Karpas-422 (cell line): Measurements from ENCODE around the gene PHF12. TPM values are rescaled to one million over a fixed set of nuclear protein-coding genes. Genes with fewer than 3 reads are reported as not detected.
"Not testable (repeated sequence)": the region's sequence is repeated elsewhere in the genome, so short reads cannot be mapped to it uniquely, and the experiment has no call there.

ENCODE experiments used
- DNase-seq: peaks from one replicate; pipeline ENCODE4 v3.0.0-alpha.2; 2015
- H2AFZ ChIP-seq: fragments of 200-600 bp; sonication (generic); 2 replicates; pipeline ENCODE4 v1.6.1; 2014; ENCODE audit warnings: antibody characterized with exemption, low read length, mixed read lengths
- H3K27ac ChIP-seq: fragments of 200-600 bp; sonication (generic); 2 replicates; pipeline ENCODE4 v1.5.1; 2014; ENCODE audit warnings: mild to moderate bottlenecking, low read length, moderate library complexity
- H3K27me3 ChIP-seq: fragments of 200-600 bp; sonication (generic); 2 replicates; pipeline ENCODE4 v1.6.1; 2014; ENCODE audit warnings: low read length, mixed read lengths
- H3K36me3 ChIP-seq: fragments of 200-600 bp; sonication (generic); 2 replicates; pipeline ENCODE4 v1.6.1; 2014; ENCODE audit warnings: low read length, mixed read lengths; ENCODE audit not compliant: insufficient read depth
- H3K4me1 ChIP-seq: fragments of 200-600 bp; sonication (generic); 2 replicates; pipeline ENCODE4 v1.6.1; 2014; ENCODE audit warnings: mild to moderate bottlenecking, low read length, mixed read lengths
- H3K4me2 ChIP-seq: fragments of 200-600 bp; sonication (generic); 2 replicates; pipeline ENCODE4 v1.6.1; 2014; ENCODE audit warnings: low read length, low read depth, mild to moderate bottlenecking; ENCODE audit not compliant: poor library complexity, severe bottlenecking
- H3K4me3 ChIP-seq: fragments of 200-600 bp; sonication (generic); 2 replicates; pipeline ENCODE4 v1.5.1; 2014; ENCODE audit warnings: mild to moderate bottlenecking, antibody characterized with exemption, low read length, mixed read lengths
- H3K79me2 ChIP-seq: fragments of 200-600 bp; sonication (generic); 2 replicates; pipeline ENCODE4 v1.6.1; 2014; ENCODE audit warnings: mild to moderate bottlenecking, low read length, mixed read lengths
- H3K9ac ChIP-seq: fragments of 200-600 bp; sonication (generic); 2 replicates; pipeline ENCODE4 v1.6.0; 2014; ENCODE audit warnings: low read length
- H3K9me2 ChIP-seq: fragments of 200-600 bp; sonication (generic), shearing (Covaris generic); replicated peaks from 2 replicates; pipeline ENCODE4 v1.6.0; 2014; ENCODE audit warnings: mild to moderate bottlenecking, low read length, moderate library complexity; ENCODE audit not compliant: insufficient read depth
- H3K9me3 ChIP-seq: fragments of 300-700, 200-600 bp; sonication (generic); 2 replicates; pipeline ENCODE4 v1.6.1; 2014; ENCODE audit warnings: low read length, mixed read lengths
- H4K20me1 ChIP-seq: fragments of 200-600 bp; sonication (generic); 2 replicates; pipeline ENCODE4 v1.6.1; 2014; ENCODE audit warnings: mild to moderate bottlenecking, antibody characterized with exemption, low read length, low read depth; ENCODE audit not compliant: insufficient read depth
- total RNA-seq: library from RNA; depleted of rRNA; stranded (reverse); fragments of >200 nt; shearing (Covaris generic); gene quantifications from 2 replicates; pipeline ENCODE4 v1.2.3, GENCODE V29; 2014; ENCODE audit warnings: low replicate concordance

Gene PHF12
- total RNA-seq, 1 experiment from 2014 or later, result 38.3 TPM

- Histone ChIP-seq H3K4me3 (no peak overlapping the region), H3K36me3 (0 out of 2 replicates have a peak, but pooled peaks cover 4% of the 10 kb centered on the region), H3K4me1 (peaks cover 3% of the 10 kb centered on the region), H3K27ac (no peak overlapping the region), H3K27me3 (no peaks in the 10 kb centered on the region), H3K9ac (no peak overlapping the region), H3K79me2 (no peaks in the 10 kb centered on the region), H3K4me2 (no peak overlapping the region), H4K20me1 (no peaks in the 10 kb centered on the region; the same call in 1 of the 2 replicates), H2AFZ (no peak overlapping the region), H3K9me3 (no peaks in the 10 kb centered on the region), H3K9me2 (no peaks in the 10 kb centered on the region)
- DNase-seq, result no peak
Measured at GRCh38 chr17:28881533-28882056, 69.7 kb downstream of the PHF12 start.

- no peaks in the 10 kb centered on the region for H3K9me2 ChIP-seq
- no peaks in the 10 kb centered on the region for H3K79me2 ChIP-seq
- H3K36me3 ChIP-seq, result 0 out of 2 replicates have a peak, but pooled peaks cover 4% of the 10 kb centered on the region
- H3K4me1 ChIP-seq, result peaks cover 14% of the 10 kb centered on the region
- H3K4me2 ChIP-seq, result no peak overlapping the region
- no peak overlapping the region for H2AFZ ChIP-seq
- H3K27me3 ChIP-seq, result no peaks in the 10 kb centered on the region
- no peak for DNase-seq
- no peak overlapping the region for H3K9ac ChIP-seq
- H3K4me3 ChIP-seq, result no peak overlapping the region
- H3K9me3 ChIP-seq, result no peaks in the 10 kb centered on the region
- no peaks in the 10 kb centered on the region; the same call in 1 of the 2 replicates for H4K20me1 ChIP-seq
- H3K27ac ChIP-seq, result no peak overlapping the region
Measured at GRCh38 chr17:28880572-28880945, 70.8 kb downstream of the PHF12 start.

- Histone ChIP-seq H3K27ac (no peak overlapping the region), H3K9me2 (no peaks in the 10 kb centered on the region)
Measured at GRCh38 chr17:28879886-28880571, 71.3 kb downstream of the PHF12 start.

GRCh38 chr17:28878981-28879380, 72.3 kb downstream of the PHF12 start:
- H3K9ac ChIP-seq, result no peak overlapping the region
- H3K36me3 ChIP-seq, result 0 out of 2 replicates have a peak, but pooled peaks cover 4% of the 10 kb centered on the region
- no peak overlapping the region for H2AFZ ChIP-seq
- H3K4me3 ChIP-seq, result no peak overlapping the region
- H3K79me2 ChIP-seq, result no peaks in the 10 kb centered on the region
- H4K20me1 ChIP-seq, result no peaks in the 10 kb centered on the region; the same call in 1 of the 2 replicates
- H3K4me2 ChIP-seq, result no peak overlapping the region
- no peaks in the 10 kb centered on the region for H3K9me2 ChIP-seq
- H3K9me3 ChIP-seq, result no peaks in the 10 kb centered on the region
- H3K4me1 ChIP-seq, result peaks cover 15% of the 10 kb centered on the region
- H3K27ac ChIP-seq, result no peak overlapping the region
- no peaks in the 10 kb centered on the region for H3K27me3 ChIP-seq
- DNase-seq, result peak; percentile 81

More at GRCh38 chr17:28879886-28880571, 71.3 kb downstream of the PHF12 start:
- H3K9me3 ChIP-seq, result no peaks in the 10 kb centered on the region
- no peak for DNase-seq
- no peaks in the 10 kb centered on the region; the same call in 1 of the 2 replicates for H4K20me1 ChIP-seq
- H3K4me2 ChIP-seq, result no peak overlapping the region
- no peak overlapping the region for H3K4me3 ChIP-seq
- H3K79me2 ChIP-seq, result no peaks in the 10 kb centered on the region
- H3K27me3 ChIP-seq, result no peaks in the 10 kb centered on the region
- H2AFZ ChIP-seq, result no peak overlapping the region
- H3K4me1 ChIP-seq, result peaks cover 15% of the 10 kb centered on the region
- no peak overlapping the region for H3K9ac ChIP-seq
- H3K36me3 ChIP-seq, result 0 out of 2 replicates have a peak, but pooled peaks cover 4% of the 10 kb centered on the region

- no peak for DNase-seq
- H3K27me3 ChIP-seq, result no peaks in the 10 kb centered on the region
- H3K36me3 ChIP-seq, result 0 out of 2 replicates have a peak, but pooled peaks cover 4% of the 10 kb centered on the region
- no peak overlapping the region for H3K4me2 ChIP-seq
- no peaks in the 10 kb centered on the region for H3K9me2 ChIP-seq
- no peaks in the 10 kb centered on the region for H3K79me2 ChIP-seq
- H2AFZ ChIP-seq, result no peak overlapping the region
- H3K9ac ChIP-seq, result no peak overlapping the region
- no peaks in the 10 kb centered on the region; the same call in 1 of the 2 replicates for H4K20me1 ChIP-seq
- H3K4me1 ChIP-seq, result peaks cover 15% of the 10 kb centered on the region
- no peak overlapping the region for H3K27ac ChIP-seq
- no peaks in the 10 kb centered on the region for H3K9me3 ChIP-seq
- no peak overlapping the region for H3K4me3 ChIP-seq
Measured at GRCh38 chr17:28878158-28878910, 73.0 kb downstream of the PHF12 start.

- not testable (repeated sequence) for H3K9ac ChIP-seq, H2AFZ ChIP-seq, H3K4me3 ChIP-seq, H3K9me2 ChIP-seq, H3K36me3 ChIP-seq, H3K9me3 ChIP-seq, DNase-seq, H3K27ac ChIP-seq, H3K27me3 ChIP-seq, H3K4me2 ChIP-seq, H4K20me1 ChIP-seq, H3K79me2 ChIP-seq
- peaks cover 15% of the 10 kb centered on the region for H3K4me1 ChIP-seq
Measured at GRCh38 chr17:28877150-28877711, 74.1 kb downstream of the PHF12 start.

GRCh38 chr17:28875848-28876550, 75.3 kb downstream of the PHF12 start:
- Histone ChIP-seq H3K4me3 (no peak overlapping the region), H3K9ac (no peak overlapping the region; the same call in 1 of the 2 replicates), H3K79me2 (no peaks in the 10 kb centered on the region), H3K27ac (no peak overlapping the region), H3K36me3 (0 out of 2 replicates have a peak, but pooled peaks cover 4% of the 10 kb centered on the region), H2AFZ (no peak overlapping the region), H3K9me3 (no peaks in the 10 kb centered on the region), H3K27me3 (no peaks in the 10 kb centered on the region), H3K4me2 (peak overlapping the region; percentile 29), H3K9me2 (no peaks in the 10 kb centered on the region), H4K20me1 (no peaks in the 10 kb centered on the region), H3K4me1 (peaks cover 15% of the 10 kb centered on the region)
- DNase-seq, result no peak
